ENCODE measurements around the gene STUM.

The STUM gene

DNA sequence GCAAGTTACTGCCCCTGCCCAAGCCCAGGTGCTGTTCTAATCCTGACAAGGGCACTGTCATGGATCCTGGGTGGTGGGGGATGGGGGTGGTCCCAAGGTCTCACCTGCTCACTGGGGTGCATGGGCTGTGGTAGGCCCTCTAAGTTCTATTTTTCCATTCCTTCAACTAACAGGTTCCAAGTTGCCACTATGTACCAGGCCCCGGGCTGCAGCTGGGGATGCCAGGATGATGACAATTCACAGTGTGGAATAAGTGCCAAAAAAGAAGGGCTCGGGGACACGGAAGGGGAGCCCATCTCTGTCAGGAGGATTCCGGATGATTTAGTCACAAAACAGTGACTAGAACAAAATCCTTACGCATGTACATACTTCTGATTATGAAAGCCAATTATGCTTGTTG is 76.0 kb downstream of the STUM start:
- DNase-seq (ENCODE audit: low read depth in 1 of 2, low spot score in 1 of 2), result no peak

DNA sequence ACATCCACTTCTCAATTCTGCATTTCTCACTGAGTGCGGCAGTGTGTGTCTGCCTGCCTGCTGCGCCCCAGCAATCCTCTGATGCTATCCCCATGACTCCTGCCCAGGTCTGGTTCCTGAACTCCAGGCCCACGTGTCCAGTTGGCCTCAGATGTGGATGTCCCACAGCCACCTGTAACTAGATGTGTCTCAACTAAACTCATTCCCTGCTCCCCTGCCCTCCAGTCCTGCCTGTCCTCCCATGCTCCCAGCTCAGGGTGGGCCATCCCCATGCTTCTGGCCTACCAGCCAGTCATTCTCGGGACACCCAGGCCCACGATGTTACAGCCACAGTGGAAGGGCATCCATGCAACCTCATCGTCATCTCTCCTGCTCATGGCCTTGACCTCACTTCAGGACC is 76.8 kb downstream of the STUM start:
- DNase-seq (ENCODE audit: low read depth in 1 of 2, low spot score in 1 of 2), result no peak

- DNase-seq (ENCODE audit: low read depth in 1 of 2, low spot score in 1 of 2), result no peak
Measured at GRCh38 chr1:226625832-226626576, 77.4 kb downstream of the STUM start.

DNA sequence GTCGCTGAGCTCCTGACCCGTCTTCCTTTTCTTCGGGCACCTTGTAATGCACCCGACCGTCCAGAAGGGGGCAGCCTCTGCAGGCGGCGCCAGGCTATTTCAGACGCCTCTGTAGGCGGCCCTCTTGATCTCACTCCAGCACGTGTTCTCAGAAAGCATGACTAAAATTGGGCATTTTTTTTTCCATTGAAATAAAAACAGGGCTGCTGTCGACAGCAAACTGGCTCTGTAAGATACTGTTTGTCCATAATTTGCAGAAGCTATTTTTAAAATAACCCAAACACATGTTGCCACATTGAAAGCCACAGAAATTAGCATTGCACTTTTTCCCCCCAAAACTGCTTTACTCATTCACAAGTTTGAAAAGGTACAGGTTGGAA is 78.0 kb downstream of the STUM start:
- DNase-seq (ENCODE audit: low read depth in 1 of 2, low spot score in 1 of 2), result peak; percentile 61 to 79

DNA sequence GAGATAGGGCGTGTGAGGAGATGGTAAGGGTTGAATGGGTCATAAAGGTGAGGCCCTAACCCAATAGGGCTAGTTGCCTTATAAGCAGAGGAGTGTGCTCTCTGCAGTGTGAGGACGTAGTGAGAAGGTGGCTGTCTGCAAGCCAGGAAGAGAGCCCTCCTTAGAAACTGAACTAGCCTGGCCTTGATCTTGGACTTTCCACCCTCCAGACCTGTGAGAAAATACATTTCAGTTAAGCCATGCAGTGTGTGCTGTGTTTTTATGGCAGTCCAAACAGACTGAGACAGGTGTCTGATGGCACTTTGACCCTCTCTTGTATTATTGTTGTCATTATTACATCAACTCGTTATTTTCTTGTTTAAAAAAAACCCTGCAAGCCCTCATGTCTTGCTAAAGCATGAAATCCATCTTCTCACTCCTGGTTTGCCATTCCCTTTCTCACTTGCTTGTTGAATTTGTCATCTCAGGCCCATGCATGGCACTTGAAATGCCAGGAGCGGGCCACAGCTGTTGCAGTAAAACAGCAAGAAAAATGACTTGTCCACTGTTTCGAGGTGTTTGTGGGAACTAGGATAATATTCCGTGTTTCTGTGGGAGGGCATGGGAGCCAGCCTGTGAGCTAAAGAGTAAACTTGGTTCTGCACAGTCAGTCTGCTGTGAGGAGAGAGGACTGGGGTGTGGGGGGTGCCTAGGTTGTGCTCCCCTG is 78.6 kb downstream of the STUM start:
- DNase-seq (ENCODE audit: low read depth in 1 of 2, low spot score in 1 of 2), result no peak

- DNase-seq (ENCODE audit: low read depth in 1 of 2, low spot score in 1 of 2), result no peak
Measured at GRCh38 chr1:226627924-226628611, 79.5 kb downstream of the STUM start.

GRCh38 chr1:226628612-226629155 is 80.1 kb downstream of the STUM start:
- no peak for DNase-seq (ENCODE audit: low read depth in 1 of 2, low spot score in 1 of 2)

GRCh38 chr1:226629210-226629895 is 80.8 kb downstream of the STUM start:
- DNase-seq (ENCODE audit: low read depth in 1 of 2, low spot score in 1 of 2), result no peak

- no peak for DNase-seq (ENCODE audit: low read depth in 1 of 2, low spot score in 1 of 2)
Measured at GRCh38 chr1:226629896-226630550, 81.5 kb downstream of the STUM start.

DNA sequence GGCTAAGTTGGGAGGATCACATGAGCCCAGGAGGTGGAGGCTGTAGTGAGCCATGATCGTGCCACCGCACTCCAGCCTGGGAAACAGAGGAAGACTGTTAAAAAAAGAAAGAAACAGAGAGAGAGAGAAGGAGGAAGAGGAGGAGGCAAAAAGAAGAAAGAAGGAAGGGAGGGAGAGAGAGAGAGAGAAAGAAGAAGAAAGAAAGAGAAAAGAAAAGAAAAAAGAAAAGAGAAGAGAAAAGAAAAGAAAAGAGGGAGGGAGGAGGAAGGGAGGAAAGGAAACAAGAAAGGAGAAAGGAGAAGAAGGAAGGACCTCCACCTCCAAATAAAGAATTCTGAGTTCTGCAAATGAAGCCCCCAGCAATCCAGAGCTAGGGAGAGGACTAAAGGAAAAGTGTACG is 82.0 kb downstream of the STUM start:
- no peak for DNase-seq (ENCODE audit: low read depth in 1 of 2, low spot score in 1 of 2)

- no peak for DNase-seq (ENCODE audit: low read depth in 1 of 2, low spot score in 1 of 2)
Measured at GRCh38 chr1:226631229-226632000, 82.9 kb downstream of the STUM start.

DNA sequence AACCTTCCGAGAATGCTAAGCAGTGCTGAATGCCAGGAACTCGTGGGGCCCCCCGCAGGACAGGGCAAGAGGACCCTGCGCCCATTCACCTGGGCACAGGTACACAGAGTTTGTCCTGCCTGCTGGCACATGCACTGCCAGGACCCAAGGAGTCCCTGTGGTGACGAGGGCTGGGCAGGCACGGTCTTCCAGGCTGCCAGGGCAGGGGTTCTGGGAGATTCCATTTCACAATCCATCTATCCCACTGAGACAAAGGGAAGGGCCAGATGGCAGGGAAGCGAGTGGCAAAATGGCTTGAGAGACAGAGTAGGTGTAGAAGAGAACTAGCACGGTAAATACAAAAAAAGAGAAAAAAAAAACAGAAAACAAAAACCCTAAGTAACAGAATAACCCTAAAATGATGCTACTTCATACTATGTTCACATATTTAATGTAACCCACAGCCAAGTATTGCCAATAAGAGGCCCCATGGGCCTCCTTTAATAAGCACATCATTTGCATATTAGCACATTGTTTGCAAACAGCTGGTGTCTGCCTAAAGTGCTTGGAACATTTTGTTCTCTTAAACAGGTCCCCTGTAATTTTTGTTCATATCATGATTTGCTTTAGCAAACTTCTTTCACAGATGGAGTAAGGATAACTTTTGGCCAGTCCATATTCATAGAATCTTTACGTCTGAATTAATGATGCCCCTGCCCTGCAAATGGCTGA is 83.8 kb downstream of the STUM start:
- no peak for DNase-seq (ENCODE audit: low read depth in 1 of 2, low spot score in 1 of 2)

GRCh38 chr1:226632922-226633351 is 84.4 kb downstream of the STUM start:
- no peak for DNase-seq (ENCODE audit: low read depth in 1 of 2, low spot score in 1 of 2)

- no peak for DNase-seq (ENCODE audit: low read depth in 1 of 2, low spot score in 1 of 2)
Measured at GRCh38 chr1:226633541-226634165, 85.1 kb downstream of the STUM start.

DNA sequence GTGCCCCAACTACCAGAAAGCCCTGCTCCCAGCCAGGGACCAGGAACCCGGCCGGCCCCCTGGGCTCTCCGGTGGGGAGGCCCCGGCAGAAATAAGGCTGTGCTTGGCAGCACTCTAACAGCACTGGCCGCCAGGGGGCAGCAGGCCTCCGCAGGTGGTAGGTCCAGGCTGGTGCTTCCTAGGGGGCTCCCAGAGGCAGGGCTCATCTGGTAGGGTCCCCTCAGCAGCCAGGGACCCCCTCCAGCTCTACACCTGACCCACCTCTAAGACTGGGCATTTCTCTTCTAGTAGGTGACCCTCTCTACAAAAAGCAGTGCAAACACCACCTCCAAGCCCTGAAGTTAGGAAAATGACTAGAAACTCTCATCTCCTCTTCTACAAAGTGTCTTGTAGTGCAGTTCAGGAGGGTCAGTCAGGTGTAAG is 85.6 kb downstream of the STUM start:
- DNase-seq (ENCODE audit: low read depth in 1 of 2, low spot score in 1 of 2), result peak; percentile 70 to 73

GRCh38 chr1:226634611-226635246 is 86.2 kb downstream of the STUM start:
- no peak for DNase-seq (ENCODE audit: low read depth in 1 of 2, low spot score in 1 of 2)

DNA sequence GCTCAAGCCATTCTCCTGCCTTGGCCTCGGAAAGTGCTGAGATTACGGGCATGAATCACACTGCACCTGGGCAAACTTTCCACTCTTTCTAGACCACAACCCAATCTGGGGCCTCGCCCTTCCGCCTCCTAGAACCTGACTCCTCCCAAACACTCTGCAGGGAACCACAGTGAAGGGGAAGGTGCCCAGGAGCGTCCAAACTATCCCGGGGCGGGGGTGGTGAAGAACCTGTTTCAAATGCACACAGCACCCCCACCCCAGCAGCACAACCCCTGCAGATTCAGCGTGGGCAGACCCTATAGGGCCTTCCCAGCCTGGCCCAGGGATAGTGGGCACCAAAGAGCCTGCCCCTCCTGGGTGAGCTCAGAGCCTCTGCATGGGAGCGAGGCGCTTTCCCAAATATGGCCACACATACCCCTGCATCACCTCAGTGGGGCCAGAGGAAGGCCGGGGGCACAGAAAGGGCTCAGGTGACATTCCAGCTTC is 86.9 kb downstream of the STUM start:
- DNase-seq (ENCODE audit: low read depth in 1 of 2, low spot score in 1 of 2), result peak in 1 of 2 donors; percentile 54

DNA sequence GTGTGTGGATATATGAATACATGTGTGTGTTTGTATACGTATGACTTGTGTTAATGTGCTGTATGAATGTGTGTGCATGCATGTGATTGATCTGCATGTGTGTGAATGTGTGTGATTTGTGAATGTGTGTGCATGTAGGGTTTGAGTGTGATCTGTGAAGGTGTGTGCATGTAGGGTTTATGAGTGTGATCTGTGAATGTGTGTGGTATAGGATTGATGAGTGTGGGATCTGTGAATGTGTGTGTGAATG is 88.2 kb downstream of the STUM start:
- no peak for DNase-seq (ENCODE audit: low read depth in 1 of 2, low spot score in 1 of 2)
